ENCODE data around the gene NEUROD6. TPM values are rescaled to one million over a fixed set of nuclear protein-coding genes. Genes with fewer than 3 reads are reported as not detected.

The NEUROD6 gene
- total RNA-seq, 2 donors from 2014 or later, result not detected

DNA sequence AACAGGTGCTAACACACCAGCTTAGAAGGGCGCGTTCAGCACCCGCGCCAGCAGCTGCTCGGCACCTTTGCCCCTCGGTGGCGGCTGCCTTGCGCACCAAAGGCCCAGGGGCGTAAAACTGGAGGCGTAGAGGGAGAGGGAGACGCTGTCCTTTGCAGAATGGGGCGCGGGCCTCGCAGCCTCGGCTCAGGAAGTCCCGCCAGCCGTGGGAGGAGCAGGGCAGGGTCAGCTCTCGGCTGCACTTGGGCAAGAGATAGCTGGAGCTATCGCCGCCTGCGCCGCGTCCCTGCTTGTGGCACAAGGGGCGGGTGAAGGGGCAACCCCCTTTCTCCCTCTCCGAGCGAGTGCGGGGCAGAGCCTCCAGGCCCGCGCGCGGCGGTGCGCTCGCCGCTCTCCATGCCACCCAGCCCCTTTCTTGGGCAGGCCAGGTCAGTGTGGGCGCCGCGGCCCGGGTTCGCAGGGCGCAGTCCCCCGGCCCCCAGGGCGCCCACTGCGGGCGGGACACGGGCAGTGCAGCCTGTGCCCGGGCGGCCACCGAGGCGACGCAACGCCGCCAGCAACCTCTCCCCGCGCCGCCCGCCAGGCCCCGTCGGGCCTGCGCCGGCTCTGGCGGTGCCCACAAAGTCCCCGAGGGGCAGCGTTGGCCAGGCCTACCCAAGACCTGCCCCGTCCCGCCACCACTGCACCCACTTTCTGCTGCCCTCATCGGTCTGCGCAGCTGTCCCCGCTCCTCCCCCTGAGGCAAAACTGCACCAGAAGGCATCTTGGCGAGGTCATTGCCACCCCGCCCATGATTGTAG is 4.1 kb downstream of the NEUROD6 start:
- intact Hi-C loops (cut with DNase I), result no loop called here
- no peak for DNase-seq (ENCODE audit: low spot score)

DNA sequence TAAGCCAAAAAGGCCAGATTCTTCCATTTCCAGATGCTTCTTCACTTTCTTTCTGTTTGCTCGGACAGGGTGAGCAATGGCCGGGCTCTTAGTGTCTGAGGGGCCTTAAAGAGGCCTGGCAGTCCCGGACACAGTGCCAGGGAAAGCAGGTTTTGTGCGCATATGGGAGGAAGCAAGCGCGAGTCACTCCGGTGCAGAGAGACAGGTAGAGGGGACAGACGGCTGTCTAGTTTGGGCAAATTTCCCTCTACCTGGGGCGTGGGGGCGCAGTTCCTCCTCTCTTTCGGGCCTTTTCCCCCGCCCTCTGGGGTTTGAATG is 4.7 kb downstream of the NEUROD6 start:
- intact Hi-C loops (cut with DNase I), result no loop called here
- DNase-seq (ENCODE audit: low spot score), result no peak

- intact Hi-C loops (cut with DNase I), result no loop called here
- DNase-seq (ENCODE audit: low spot score), result no peak
Measured at GRCh38 chr7:31335161-31335856, 5.2 kb downstream of the NEUROD6 start.

- no peak for DNase-seq (ENCODE audit: low spot score)
- intact Hi-C loops (cut with DNase I), result no loop called here
Measured at GRCh38 chr7:31333291-31333690, 7.2 kb downstream of the NEUROD6 start.

- intact Hi-C loops (cut with DNase I), result no loop called here
- no peak for DNase-seq (ENCODE audit: low spot score)
Measured at GRCh38 chr7:31327071-31327470, 13.5 kb downstream of the NEUROD6 start.

GRCh38 chr7:31326416-31326815 is 14.1 kb downstream of the NEUROD6 start:
- no peak for DNase-seq (ENCODE audit: low spot score)
- intact Hi-C loops (cut with DNase I), result no loop called here

- DNase-seq (ENCODE audit: low spot score), result no peak
- intact Hi-C loops (cut with DNase I), result no loop called here
Measured at GRCh38 chr7:31323101-31323500, 17.4 kb downstream of the NEUROD6 start.

DNA sequence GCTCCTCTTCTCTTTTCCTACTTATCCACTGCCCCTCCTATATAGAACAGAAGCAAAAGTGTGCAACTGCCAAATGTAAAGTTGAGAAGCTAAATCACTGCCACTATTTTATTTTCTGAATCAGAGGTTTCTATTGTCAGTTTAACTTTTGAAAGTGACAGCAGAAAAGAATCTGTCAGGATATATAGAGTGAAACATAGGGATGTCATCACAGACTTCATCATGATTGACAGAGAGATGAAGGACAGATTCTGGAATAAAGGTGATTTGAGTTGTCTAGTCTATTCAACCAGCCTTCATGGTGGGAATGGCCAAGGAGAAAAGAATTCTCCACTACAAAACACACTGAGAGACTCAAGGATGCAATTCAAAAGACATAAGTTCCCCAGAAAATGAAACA is 19.9 kb downstream of the NEUROD6 start:
- intact Hi-C loops (cut with DNase I), result no loop called here
- no peak for DNase-seq (ENCODE audit: low spot score)

DNA sequence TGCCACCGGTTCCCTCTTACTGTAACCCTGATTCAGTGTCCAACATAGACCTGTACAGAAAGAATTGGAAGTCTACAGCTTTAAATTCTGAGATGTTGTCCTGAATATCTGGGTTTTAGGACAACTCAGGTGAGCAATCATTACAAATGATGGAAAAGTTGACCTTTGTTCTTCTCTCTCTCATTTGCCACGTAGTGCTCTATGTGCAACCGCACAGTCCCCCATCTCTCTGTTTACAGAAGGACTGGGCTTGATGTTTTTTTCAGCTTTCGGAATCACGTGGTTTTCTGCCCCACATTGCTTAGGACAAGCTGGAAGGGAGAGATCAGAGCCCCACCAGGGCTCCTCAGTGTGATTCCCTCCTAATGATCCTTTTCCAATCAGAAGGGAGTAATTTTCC is 22.2 kb downstream of the NEUROD6 start:
- intact Hi-C loops (cut with DNase I), result no loop called here
- DNase-seq (ENCODE audit: low spot score), result no peak

GRCh38 chr7:31316876-31317275 is 23.6 kb downstream of the NEUROD6 start:
- intact Hi-C loops (cut with DNase I), result no loop called here
- DNase-seq (ENCODE audit: low spot score), result no peak

DNA sequence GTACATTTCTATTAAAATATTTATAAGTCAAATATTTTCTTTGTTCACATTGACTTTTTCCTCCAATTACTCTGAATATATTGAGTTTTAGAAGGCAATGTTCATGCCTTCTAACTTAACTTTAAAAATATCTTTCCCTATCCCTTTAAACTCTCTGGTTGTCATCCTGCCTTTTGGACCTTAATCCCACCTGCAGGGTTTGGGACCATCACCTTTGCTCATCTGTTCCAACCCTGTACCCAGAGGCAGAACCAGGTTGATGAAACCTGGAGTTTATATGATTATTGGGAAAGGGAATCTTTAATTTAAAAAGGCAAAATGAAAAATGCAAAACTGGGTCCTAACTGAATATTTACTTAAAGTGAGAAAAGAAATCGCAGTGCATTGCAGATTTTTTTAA is 24.8 kb downstream of the NEUROD6 start:
- intact Hi-C loops (cut with DNase I), result no loop called here
- DNase-seq (ENCODE audit: low spot score), result no peak

DNA sequence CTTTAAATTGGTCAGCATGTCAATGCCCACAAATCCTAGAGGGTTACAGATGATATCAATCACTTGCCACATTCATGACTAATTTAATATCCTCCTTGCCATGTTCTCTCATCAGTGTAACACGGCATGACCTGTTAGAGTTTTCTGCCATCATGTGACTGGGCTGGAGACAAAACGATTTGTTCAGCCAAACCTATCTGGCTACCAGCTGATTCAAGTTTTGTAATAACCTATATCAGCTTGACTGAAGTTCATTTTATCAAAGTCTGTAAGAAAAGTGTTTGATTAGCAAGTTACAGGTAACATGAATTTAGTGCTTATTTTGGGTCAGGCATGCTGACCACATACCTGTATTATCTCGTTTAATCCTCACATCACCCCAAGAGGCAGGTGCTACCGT is 25.7 kb downstream of the NEUROD6 start:
- intact Hi-C loops (cut with DNase I), result no loop called here
- DNase-seq (ENCODE audit: low spot score), result no peak

DNA sequence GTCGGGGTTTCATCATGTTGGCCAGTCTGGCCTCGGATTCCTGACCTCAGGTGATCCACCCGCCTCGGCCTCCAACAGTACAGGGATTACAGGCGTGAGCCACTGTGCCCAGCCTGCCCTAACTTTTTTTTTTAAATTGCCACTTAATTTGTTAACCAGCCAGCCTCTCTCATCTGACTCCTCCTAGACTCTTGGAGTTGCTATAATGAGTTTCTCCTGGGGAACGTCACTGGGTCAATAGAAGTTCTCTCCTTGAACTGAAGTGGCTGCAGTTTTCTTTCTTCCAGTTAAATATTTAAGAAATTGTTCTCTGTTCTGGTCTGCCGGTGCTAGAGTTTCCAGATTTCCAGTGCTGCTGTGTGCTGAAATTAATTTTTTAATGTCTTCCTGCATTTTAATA is 27.6 kb downstream of the NEUROD6 start:
- no peak for DNase-seq (ENCODE audit: low spot score)
- intact Hi-C loops (cut with DNase I), result no loop called here

GRCh38 chr7:31311552-31311951 is 29.0 kb downstream of the NEUROD6 start:
- DNase-seq (ENCODE audit: low spot score), result no peak
- intact Hi-C loops (cut with DNase I), result no loop called here

DNA sequence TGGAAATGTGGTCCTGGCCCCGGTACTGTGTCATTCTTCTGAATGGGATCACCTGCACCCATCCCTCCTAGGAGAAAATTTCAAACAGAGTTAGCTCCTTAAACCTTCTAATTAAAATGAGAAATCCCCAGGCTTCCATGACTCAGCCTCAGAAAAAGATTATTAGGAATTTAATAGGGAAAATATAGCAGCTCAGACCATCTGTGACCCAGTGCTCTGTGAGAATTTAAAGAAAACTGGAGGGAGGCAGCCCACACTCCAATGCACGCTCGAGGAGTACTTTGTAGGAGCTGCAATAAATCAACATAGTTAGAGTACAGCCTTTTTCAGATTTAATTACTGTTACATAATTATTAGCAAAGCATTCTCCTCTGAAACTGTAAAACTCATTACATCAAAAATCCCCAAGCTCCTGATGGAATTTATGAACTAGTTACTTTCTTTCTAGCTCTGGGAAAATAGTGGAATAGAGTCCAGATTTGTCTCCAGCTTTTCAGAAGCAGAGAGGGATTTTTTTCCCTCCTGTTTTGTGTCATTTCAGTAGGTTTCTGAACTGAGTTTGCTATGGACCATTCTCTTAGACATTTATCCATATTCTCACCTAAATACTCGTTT is 30.1 kb downstream of the NEUROD6 start:
- intact Hi-C loops (cut with DNase I), result no loop called here
- no peak for DNase-seq (ENCODE audit: low spot score)

GRCh38 chr7:31309407-31309806 is 31.1 kb downstream of the NEUROD6 start:
- no peak for DNase-seq (ENCODE audit: low spot score)
- intact Hi-C loops (cut with DNase I), result no loop called here

GRCh38 chr7:31308652-31309051 is 31.9 kb downstream of the NEUROD6 start:
- intact Hi-C loops (cut with DNase I), result no loop called here

GRCh38 chr7:31307972-31308371 is 32.6 kb downstream of the NEUROD6 start:
- intact Hi-C loops (cut with DNase I), result no loop called here

More at GRCh38 chr7:31308652-31309051, 31.9 kb downstream of the NEUROD6 start:
- DNase-seq (ENCODE audit: low spot score), result no peak

GRCh38 chr7:31305260-31305659 is 35.3 kb downstream of the NEUROD6 start:
- DNase-seq (ENCODE audit: low spot score), result no peak
- intact Hi-C loops (cut with DNase I), result no loop called here

More at GRCh38 chr7:31307972-31308371, 32.6 kb downstream of the NEUROD6 start:
- no peak for DNase-seq (ENCODE audit: low spot score)

GRCh38 chr7:31304446-31304845 is 36.1 kb downstream of the NEUROD6 start:
- intact Hi-C loops (cut with DNase I), result no loop called here
- DNase-seq (ENCODE audit: low spot score), result no peak

DNA sequence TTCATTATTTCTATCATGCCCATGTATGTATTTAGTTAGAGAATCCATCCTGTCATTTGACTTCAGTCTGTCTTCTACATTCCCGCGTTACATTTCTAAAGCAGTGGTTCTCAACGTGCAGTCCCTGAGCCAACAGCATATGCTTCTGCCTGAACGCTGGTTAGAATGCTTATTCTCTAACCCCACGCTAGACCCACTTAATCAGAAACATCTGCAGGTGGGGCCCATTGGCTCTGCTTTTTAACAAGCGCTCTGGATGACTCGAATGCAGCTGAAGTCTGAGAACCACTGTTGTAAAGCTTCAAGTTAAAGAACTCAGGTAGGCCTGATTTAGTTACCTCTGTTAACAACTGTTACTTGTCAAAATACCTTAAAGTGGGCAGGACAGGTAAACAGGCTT is 38.2 kb downstream of the NEUROD6 start:
- intact Hi-C loops (cut with DNase I), result no loop called here
- DNase-seq (ENCODE audit: low spot score), result no peak
